ENCODE results near the gene SPATA9. TPM values are rescaled to one million over a fixed set of nuclear protein-coding genes. Genes with fewer than 3 reads are reported as not detected.

The SPATA9 gene
- total and polyA plus RNA-seq, 9 of the 15 experiments (the other 6 are each of a cell fraction or from before 2014, with no cell fraction given) = 0.16 to 5.5 (median 0.39) TPM; not detected in 3

GRCh38 chr5:95647886-95648860 is 34.6 kb downstream of the SPATA9 start (continued):
- TF ChIP-seq, protein P1, sequence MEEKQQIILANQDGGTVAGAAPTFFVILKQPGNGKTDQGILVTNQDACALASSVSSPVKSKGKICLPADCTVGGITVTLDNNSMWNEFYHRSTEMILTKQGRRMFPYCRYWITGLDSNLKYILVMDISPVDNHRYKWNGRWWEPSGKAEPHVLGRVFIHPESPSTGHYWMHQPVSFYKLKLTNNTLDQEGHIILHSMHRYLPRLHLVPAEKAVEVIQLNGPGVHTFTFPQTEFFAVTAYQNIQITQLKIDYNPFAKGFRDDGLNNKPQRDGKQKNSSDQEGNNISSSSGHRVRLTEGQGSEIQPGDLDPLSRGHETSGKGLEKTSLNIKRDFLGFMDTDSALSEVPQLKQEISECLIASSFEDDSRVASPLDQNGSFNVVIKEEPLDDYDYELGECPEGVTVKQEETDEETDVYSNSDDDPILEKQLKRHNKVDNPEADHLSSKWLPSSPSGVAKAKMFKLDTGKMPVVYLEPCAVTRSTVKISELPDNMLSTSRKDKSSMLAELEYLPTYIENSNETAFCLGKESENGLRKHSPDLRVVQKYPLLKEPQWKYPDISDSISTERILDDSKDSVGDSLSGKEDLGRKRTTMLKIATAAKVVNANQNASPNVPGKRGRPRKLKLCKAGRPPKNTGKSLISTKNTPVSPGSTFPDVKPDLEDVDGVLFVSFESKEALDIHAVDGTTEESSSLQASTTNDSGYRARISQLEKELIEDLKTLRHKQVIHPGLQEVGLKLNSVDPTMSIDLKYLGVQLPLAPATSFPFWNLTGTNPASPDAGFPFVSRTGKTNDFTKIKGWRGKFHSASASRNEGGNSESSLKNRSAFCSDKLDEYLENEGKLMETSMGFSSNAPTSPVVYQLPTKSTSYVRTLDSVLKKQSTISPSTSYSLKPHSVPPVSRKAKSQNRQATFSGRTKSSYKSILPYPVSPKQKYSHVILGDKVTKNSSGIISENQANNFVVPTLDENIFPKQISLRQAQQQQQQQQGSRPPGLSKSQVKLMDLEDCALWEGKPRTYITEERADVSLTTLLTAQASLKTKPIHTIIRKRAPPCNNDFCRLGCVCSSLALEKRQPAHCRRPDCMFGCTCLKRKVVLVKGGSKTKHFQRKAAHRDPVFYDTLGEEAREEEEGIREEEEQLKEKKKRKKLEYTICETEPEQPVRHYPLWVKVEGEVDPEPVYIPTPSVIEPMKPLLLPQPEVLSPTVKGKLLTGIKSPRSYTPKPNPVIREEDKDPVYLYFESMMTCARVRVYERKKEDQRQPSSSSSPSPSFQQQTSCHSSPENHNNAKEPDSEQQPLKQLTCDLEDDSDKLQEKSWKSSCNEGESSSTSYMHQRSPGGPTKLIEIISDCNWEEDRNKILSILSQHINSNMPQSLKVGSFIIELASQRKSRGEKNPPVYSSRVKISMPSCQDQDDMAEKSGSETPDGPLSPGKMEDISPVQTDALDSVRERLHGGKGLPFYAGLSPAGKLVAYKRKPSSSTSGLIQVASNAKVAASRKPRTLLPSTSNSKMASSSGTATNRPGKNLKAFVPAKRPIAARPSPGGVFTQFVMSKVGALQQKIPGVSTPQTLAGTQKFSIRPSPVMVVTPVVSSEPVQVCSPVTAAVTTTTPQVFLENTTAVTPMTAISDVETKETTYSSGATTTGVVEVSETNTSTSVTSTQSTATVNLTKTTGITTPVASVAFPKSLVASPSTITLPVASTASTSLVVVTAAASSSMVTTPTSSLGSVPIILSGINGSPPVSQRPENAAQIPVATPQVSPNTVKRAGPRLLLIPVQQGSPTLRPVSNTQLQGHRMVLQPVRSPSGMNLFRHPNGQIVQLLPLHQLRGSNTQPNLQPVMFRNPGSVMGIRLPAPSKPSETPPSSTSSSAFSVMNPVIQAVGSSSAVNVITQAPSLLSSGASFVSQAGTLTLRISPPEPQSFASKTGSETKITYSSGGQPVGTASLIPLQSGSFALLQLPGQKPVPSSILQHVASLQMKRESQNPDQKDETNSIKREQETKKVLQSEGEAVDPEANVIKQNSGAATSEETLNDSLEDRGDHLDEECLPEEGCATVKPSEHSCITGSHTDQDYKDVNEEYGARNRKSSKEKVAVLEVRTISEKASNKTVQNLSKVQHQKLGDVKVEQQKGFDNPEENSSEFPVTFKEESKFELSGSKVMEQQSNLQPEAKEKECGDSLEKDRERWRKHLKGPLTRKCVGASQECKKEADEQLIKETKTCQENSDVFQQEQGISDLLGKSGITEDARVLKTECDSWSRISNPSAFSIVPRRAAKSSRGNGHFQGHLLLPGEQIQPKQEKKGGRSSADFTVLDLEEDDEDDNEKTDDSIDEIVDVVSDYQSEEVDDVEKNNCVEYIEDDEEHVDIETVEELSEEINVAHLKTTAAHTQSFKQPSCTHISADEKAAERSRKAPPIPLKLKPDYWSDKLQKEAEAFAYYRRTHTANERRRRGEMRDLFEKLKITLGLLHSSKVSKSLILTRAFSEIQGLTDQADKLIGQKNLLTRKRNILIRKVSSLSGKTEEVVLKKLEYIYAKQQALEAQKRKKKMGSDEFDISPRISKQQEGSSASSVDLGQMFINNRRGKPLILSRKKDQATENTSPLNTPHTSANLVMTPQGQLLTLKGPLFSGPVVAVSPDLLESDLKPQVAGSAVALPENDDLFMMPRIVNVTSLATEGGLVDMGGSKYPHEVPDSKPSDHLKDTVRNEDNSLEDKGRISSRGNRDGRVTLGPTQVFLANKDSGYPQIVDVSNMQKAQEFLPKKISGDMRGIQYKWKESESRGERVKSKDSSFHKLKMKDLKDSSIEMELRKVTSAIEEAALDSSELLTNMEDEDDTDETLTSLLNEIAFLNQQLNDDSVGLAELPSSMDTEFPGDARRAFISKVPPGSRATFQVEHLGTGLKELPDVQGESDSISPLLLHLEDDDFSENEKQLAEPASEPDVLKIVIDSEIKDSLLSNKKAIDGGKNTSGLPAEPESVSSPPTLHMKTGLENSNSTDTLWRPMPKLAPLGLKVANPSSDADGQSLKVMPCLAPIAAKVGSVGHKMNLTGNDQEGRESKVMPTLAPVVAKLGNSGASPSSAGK (IDR thresholded peaks at IDR 0.05) = peak; percentile 59
- TF ChIP-seq HNRNPK (IDR thresholded peaks at IDR 0.05; ENCODE audit: low read depth, low read length, poor library complexity, severe bottlenecking) (no peak), ZNF79 (CRISPR knock-in tag; IDR thresholded peaks at IDR 0.05; ENCODE audit: low read depth) (no peak), HOXB6 (CRISPR knock-in tag; IDR thresholded peaks at IDR 0.05; ENCODE audit: borderline replicate concordance) (no peak), THRAP3 (IDR thresholded peaks at IDR 0.05; ENCODE audit: borderline replicate concordance) (0 out of 2 replicates have a peak, but pooled peaks have one; percentile 56), CBFA2T2 (conservative IDR thresholded peaks at IDR 0.05) (peak; percentile 29), ILF3 (IDR thresholded peaks at IDR 0.05; ENCODE audit: borderline replicate concordance) (no peak), ZEB2 (IDR thresholded peaks at IDR 0.05) (peak; percentile 53; the same call in 1 of the 2 replicates), KDM5B (IDR thresholded peaks at IDR 0.05; ENCODE audit: insufficient replicate concordance, low read depth, low read length) (peak; percentile 64), ARID2 (IDR thresholded peaks at IDR 0.05) (no peak), L3MBTL2 (IDR thresholded peaks at IDR 0.05) (peak; percentile 65)
- TF ChIP-seq, protein P2, sequence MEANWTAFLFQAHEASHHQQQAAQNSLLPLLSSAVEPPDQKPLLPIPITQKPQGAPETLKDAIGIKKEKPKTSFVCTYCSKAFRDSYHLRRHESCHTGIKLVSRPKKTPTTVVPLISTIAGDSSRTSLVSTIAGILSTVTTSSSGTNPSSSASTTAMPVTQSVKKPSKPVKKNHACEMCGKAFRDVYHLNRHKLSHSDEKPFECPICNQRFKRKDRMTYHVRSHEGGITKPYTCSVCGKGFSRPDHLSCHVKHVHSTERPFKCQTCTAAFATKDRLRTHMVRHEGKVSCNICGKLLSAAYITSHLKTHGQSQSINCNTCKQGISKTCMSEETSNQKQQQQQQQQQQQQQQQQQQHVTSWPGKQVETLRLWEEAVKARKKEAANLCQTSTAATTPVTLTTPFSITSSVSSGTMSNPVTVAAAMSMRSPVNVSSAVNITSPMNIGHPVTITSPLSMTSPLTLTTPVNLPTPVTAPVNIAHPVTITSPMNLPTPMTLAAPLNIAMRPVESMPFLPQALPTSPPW (CRISPR knock-in tag; IDR thresholded peaks at IDR 0.05) = peak; percentile 32
